Spleen (tissue), 7 donors: ENCODE data around the gene ZNF585A.

Experiments
- POLR2A ChIP-seq, 3 donors: fragments of 450-650 bp; IDR thresholded peaks; one replicate each; pipeline ENCODE4 v1.5.1; 2017; ENCODE audit warnings: antibody characterized with exemption in 3 of 3, mild to moderate bottlenecking in 1 of 3
- TF ChIP-seq, protein P1 (sequence below), 11 experiments: fragments of 200-600 bp in 7 of 11; fragments of 450-650 bp in 4 of 11; sonication (generic) in 4 of 11; IDR thresholded peaks in 8 of 11; conservative IDR thresholded peaks in 3 of 11; 1 replicate in 7 of 11; 2 replicates in 4 of 11; pipeline versions ENCODE4 v1.4.0 to v1.8.0; 2016 to 2021; ENCODE audit warnings: antibody characterized with exemption in 11 of 11, inconsistent platforms in 4 of 11, mild to moderate bottlenecking in 1 of 11
- donor health status: DM: no; HTN: no; CAD: no; lungs with moderate emphysema.
- donor health status: DM: no; HTN: no; CAD: no.
- donor health status: DM: no; HTN: no; CAD: no.

GRCh38 chr19:37128821-37129177, 43.7 kb downstream of the ZNF585A start:
- TF ChIP-seq, protein P1, sequence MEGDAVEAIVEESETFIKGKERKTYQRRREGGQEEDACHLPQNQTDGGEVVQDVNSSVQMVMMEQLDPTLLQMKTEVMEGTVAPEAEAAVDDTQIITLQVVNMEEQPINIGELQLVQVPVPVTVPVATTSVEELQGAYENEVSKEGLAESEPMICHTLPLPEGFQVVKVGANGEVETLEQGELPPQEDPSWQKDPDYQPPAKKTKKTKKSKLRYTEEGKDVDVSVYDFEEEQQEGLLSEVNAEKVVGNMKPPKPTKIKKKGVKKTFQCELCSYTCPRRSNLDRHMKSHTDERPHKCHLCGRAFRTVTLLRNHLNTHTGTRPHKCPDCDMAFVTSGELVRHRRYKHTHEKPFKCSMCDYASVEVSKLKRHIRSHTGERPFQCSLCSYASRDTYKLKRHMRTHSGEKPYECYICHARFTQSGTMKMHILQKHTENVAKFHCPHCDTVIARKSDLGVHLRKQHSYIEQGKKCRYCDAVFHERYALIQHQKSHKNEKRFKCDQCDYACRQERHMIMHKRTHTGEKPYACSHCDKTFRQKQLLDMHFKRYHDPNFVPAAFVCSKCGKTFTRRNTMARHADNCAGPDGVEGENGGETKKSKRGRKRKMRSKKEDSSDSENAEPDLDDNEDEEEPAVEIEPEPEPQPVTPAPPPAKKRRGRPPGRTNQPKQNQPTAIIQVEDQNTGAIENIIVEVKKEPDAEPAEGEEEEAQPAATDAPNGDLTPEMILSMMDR (IDR thresholded peaks at IDR 0.05 in 8 of 11, conservative IDR thresholded peaks at IDR 0.05 in 3 of 11): no peak
- no peak for TF ChIP-seq POLR2A (IDR thresholded peaks at IDR 0.05)
